ENCODE data around the gene RADIL.
"Not testable (repeated sequence)": the region's sequence is repeated elsewhere in the genome, so short reads cannot be mapped to it uniquely, and the experiment has no call there.

RADIL gene

DNA sequence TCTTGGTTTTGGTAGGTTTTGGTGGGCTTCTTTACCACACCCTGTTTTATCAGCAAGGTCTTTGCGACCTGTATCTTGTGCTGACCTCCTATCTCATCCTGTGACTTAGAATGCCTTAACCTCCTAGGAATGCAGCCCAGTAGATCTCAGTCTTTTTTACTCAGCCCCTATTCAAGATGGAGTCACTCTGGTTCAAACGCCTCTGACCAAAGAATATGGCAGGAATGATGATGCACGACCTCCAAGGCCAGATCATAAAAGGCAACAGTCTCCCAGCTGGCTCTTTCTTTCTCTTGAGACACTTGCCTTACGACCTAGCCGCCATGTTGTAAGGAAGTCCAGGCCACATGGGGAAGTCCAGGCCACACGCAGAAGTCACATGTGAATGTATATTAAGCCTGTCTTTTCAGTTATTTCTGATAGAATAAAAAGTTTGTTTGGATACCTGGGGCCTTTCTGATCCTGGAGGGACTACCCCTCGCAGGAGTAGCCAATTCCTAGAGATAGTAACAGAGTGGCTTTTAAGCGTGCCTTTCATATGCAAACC, 10.5 kb upstream of the RADIL start:
- ChIA-PET POLR2A (no interaction called here), CTCF (no interaction called here)
- no peak for DNase-seq (ENCODE audit: extremely low spot score)
- TF ChIP-seq, protein P1, sequence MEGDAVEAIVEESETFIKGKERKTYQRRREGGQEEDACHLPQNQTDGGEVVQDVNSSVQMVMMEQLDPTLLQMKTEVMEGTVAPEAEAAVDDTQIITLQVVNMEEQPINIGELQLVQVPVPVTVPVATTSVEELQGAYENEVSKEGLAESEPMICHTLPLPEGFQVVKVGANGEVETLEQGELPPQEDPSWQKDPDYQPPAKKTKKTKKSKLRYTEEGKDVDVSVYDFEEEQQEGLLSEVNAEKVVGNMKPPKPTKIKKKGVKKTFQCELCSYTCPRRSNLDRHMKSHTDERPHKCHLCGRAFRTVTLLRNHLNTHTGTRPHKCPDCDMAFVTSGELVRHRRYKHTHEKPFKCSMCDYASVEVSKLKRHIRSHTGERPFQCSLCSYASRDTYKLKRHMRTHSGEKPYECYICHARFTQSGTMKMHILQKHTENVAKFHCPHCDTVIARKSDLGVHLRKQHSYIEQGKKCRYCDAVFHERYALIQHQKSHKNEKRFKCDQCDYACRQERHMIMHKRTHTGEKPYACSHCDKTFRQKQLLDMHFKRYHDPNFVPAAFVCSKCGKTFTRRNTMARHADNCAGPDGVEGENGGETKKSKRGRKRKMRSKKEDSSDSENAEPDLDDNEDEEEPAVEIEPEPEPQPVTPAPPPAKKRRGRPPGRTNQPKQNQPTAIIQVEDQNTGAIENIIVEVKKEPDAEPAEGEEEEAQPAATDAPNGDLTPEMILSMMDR (IDR thresholded peaks at IDR 0.05; ENCODE audit: control extremely low read depth, extremely low read depth, low read depth, missing control alignments), result no peak

DNA sequence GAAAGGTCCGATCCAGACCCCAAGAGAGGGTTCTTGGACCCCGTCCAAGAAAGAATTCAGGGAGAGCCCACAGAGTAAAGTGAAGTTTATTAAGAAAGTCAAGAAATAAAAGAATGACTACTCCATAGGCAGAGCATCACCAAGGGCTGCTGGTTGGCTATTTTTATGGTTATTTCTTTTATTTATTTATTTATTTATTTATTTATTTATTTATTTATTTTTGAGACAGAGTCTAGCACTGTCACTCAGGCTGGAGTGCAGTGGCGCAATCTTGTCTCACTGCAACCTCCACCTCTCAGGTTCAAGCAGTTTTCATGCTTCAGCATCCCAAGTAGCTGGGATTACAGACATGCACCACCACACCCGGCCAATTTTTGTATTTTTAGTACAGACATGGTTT, 9.7 kb upstream of the RADIL start:
- DNase-seq (ENCODE audit: extremely low spot score); CTCF ChIA-PET; POLR2A ChIA-PET: not testable (repeated sequence)

DNA sequence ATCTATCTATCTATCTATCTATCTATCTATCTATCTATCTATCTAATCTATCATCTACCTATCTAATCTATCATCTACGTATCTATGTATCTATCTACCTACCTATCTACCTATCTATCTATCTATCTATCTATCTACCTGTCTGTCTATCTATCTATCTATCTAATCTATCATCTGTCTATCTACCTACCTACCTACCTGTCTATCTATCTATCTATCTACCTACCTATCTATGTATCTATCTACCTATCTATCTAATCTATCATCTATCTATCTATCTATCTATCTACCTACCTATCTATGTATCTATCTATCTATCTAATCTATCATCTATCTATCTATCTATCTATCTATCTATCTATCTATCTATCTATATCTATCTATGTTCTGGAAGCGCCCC, 8.0 kb upstream of the RADIL start:
- CTCF ChIA-PET, result interaction anchor here (1.5 kb wide), 1 partner anchor 99 kb away, joined by 3 read pairs; no protein-coding TSS in a partner anchor
- POLR2A ChIA-PET; DNase-seq (ENCODE audit: extremely low spot score): not testable (repeated sequence)

DNA sequence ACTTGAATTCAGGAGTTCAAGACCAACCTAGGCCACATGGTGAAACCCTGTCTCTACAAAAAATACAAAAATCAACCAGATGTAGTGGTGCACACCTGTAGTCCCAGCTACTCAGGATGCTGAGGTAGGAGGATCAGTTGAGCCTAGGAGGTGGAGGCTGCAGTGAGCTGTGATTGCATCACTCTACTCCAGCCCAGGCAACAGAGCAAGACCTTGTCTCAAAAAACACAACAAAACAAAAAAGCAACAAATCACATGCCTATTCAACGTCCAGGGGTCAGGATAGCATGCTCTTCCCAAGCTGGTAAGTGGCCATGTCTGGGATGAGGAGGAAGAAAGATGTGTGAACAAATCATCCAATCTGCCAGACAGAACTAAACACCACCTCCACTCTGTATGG, 6.2 kb upstream of the RADIL start:
- ChIA-PET POLR2A (no interaction called here), CTCF (interaction anchor here (1.0 to 1.4 kb wide), 2 partner anchors 9 to 22 kb away, joined by 3 read pairs; no protein-coding TSS in a partner anchor)
- no peak for DNase-seq (ENCODE audit: extremely low spot score)
- TF ChIP-seq, protein P1 (IDR thresholded peaks at IDR 0.05; ENCODE audit: control extremely low read depth, extremely low read depth, low read depth, missing control alignments), result no peak

DNA sequence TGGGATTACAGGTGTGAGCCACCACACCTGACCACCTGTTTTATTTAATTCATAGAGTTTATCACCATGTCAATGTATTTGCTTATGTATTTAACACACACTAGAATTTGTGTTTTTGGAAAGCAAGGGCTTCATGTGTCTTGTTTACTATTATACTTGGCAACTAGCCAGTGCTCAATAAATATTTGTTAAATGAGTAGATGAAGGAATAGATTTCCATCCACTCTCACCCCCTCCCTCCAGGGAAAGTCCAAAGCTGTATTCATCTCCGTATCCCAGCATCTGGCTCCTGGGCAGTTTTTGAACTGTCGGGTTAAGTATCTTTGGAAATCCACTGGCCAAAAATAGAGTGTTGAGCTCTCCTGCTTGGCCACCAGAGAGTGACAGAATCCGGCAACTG, 4.6 kb upstream of the RADIL start:
- CTCF ChIA-PET, result interaction anchor here (1.4 kb wide), 1 partner anchor 8 kb away, joined by 3 read pairs; no protein-coding TSS in a partner anchor
- no peak for DNase-seq (ENCODE audit: extremely low spot score)
- POLR2A ChIA-PET, result no interaction called here
- TF ChIP-seq, protein P1 (IDR thresholded peaks at IDR 0.05; ENCODE audit: control extremely low read depth, extremely low read depth, low read depth, missing control alignments), result no peak

DNA sequence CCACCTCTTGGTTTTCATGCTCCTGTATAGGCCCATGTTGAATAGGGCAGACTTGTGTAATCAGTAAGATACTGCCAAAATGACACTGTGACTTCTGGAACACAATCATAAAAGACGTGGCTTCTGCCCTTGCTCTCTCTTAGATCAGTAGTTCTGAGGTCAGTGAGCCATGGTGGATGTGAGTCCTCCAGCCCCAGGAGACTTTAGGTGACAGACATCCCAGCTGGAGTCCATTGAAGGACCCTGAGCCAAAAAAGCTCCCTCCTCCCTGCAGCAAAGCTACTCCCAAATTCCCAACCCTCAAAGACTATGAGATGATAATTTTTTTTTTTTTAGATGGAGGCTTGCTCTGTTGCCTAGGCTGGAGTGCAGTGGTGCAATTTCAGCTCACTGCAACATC, 3.2 kb upstream of the RADIL start:
- no peak for DNase-seq (ENCODE audit: extremely low spot score)
- CTCF ChIA-PET, result interaction anchor here (1.5 kb wide), 1 partner anchor 87 kb away, joined by 4 read pairs; no protein-coding TSS in a partner anchor

DNA sequence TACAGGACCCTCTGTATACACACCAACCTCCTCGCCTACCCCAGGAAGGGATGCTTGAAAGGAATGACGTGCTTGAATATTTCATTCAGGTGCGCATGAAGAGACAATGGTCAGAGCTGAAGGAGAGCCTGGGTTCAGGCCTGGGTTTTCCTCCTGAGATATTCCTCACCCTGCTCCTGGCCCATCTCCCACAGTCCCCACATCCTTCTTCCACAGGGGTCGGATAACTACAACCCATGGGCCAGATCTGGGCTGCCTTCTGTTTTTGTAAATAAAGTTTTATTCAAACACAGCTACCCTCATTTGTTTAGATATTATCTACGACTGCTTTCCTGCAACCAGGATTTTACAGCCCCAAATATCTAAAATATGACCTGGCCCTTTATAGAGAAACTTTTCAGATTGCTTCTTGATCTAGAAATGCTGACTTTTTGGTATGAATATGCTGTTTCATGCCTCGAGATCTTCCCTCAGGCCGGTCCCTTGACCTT, 1.8 kb upstream of the RADIL start:
- CTCF ChIA-PET, result interaction anchor here (2.6 kb wide), 1 partner anchor 94 kb away, joined by 8 read pairs; no protein-coding TSS in a partner anchor

More for the DNA sequence above, 3.2 kb upstream of the RADIL start:
- POLR2A ChIA-PET, result no interaction called here
- TF ChIP-seq, protein P1 (IDR thresholded peaks at IDR 0.05; ENCODE audit: control extremely low read depth, extremely low read depth, low read depth, missing control alignments), result no peak

More for the DNA sequence above, 1.8 kb upstream of the RADIL start:
- no peak for DNase-seq (ENCODE audit: extremely low spot score)
- TF ChIP-seq, protein P1 (IDR thresholded peaks at IDR 0.05; ENCODE audit: control extremely low read depth, extremely low read depth, low read depth, missing control alignments), result no peak
- POLR2A ChIA-PET, result no interaction called here

Measured in GM10248 (cell line).